ENCODE results near the gene FHIT.

FHIT gene

GRCh38 chr3:61251174-61251972 is at the start of gene FHIT:
TSS of gene FHIT (minus strand) at chr3:61251452.
- no peak for TF ChIP-seq CTCF (IDR thresholded peaks at IDR 0.05; ENCODE audit: borderline replicate concordance, control extremely low read depth, extremely low read depth, insufficient read depth, missing control alignments)
- peak; percentile 90 for DNase-seq (ENCODE audit: low spot score)
- in situ Hi-C loops (cut with MboI; ENCODE audit: low sequenced_read_pairs, unreplicated experiment), result no loop called here

- no peak for DNase-seq (ENCODE audit: low spot score)
- no peak for TF ChIP-seq CTCF (IDR thresholded peaks at IDR 0.05; ENCODE audit: borderline replicate concordance, control extremely low read depth, extremely low read depth, insufficient read depth, missing control alignments)
- in situ Hi-C loops (cut with MboI; ENCODE audit: low sequenced_read_pairs, unreplicated experiment), result no loop called here
These were observed 49.5 kb upstream of the FHIT start for GRCh38 chr3:61300786-61301185.

GRCh38 chr3:61300006-61300380 is 48.7 kb upstream of the FHIT start:
- in situ Hi-C loops (cut with MboI; ENCODE audit: low sequenced_read_pairs, unreplicated experiment), result no loop called here
- no peak for DNase-seq (ENCODE audit: low spot score)
- no peak for TF ChIP-seq CTCF (IDR thresholded peaks at IDR 0.05; ENCODE audit: borderline replicate concordance, control extremely low read depth, extremely low read depth, insufficient read depth, missing control alignments)

- no peak for DNase-seq (ENCODE audit: low spot score)
- in situ Hi-C loops (cut with MboI; ENCODE audit: low sequenced_read_pairs, unreplicated experiment), result no loop called here
- TF ChIP-seq CTCF (IDR thresholded peaks at IDR 0.05; ENCODE audit: borderline replicate concordance, control extremely low read depth, extremely low read depth, insufficient read depth, missing control alignments), result no peak
These were observed 48.2 kb upstream of the FHIT start for GRCh38 chr3:61299343-61300005.

GRCh38 chr3:61297821-61298220 is 46.6 kb upstream of the FHIT start:
- no peak for TF ChIP-seq CTCF (IDR thresholded peaks at IDR 0.05; ENCODE audit: borderline replicate concordance, control extremely low read depth, extremely low read depth, insufficient read depth, missing control alignments)
- in situ Hi-C loops (cut with MboI; ENCODE audit: low sequenced_read_pairs, unreplicated experiment), result no loop called here
- no peak for DNase-seq (ENCODE audit: low spot score)

GRCh38 chr3:61288446-61288845 is 37.2 kb upstream of the FHIT start:
- no peak for DNase-seq (ENCODE audit: low spot score)
- no peak for TF ChIP-seq CTCF (IDR thresholded peaks at IDR 0.05; ENCODE audit: borderline replicate concordance, control extremely low read depth, extremely low read depth, insufficient read depth, missing control alignments)
- in situ Hi-C loops (cut with MboI; ENCODE audit: low sequenced_read_pairs, unreplicated experiment), result no loop called here
